ENCODE measurements around the gene SUDS3. TPM values are rescaled to one million over a fixed set of nuclear protein-coding genes. Genes with fewer than 3 reads are reported as not detected.

The SUDS3 gene
- total RNA-seq, 1 donor from 2014 or later: 8.0 TPM

GRCh38 chr12:118420673-118421072 lies 44.3 kb downstream of the SUDS3 start:
- no peak overlapping the region for H3K4me3 ChIP-seq
- DNase-seq (ENCODE audit: low spot score in 2 of 2): no peak
- TF ChIP-seq CTCF (IDR thresholded peaks at IDR 0.05): no peak
- H3K27me3 ChIP-seq: no peaks in the 10 kb centered on the region
- H3K4me1 ChIP-seq: no peaks in the 10 kb centered on the region
- no peaks in the 10 kb centered on the region for H3K9me3 ChIP-seq
- intact Hi-C loops (cut with DNase I): no loop called here
- peaks cover 12 to 15% of the 10 kb centered on the region in 2 donors for H3K36me3 ChIP-seq
- H3K27ac ChIP-seq: no peak overlapping the region

- intact Hi-C loops (cut with DNase I): no loop called here
- Histone ChIP-seq H3K9me3 (no peaks in the 10 kb centered on the region), H3K27ac (no peak overlapping the region), H3K36me3 (no peaks in the 10 kb centered on the region), H3K4me3 (no peak overlapping the region), H3K27me3 (no peaks in the 10 kb centered on the region), H3K4me1 (no peaks in the 10 kb centered on the region)
- no peak for TF ChIP-seq CTCF (IDR thresholded peaks at IDR 0.05)
- no peak for DNase-seq (ENCODE audit: low spot score in 2 of 2)
These were observed 48.5 kb downstream of the SUDS3 start for GRCh38 chr12:118424884-118425283.

GRCh38 chr12:118425364-118425763 lies 49.0 kb downstream of the SUDS3 start:
- no peak for TF ChIP-seq CTCF (IDR thresholded peaks at IDR 0.05)
- DNase-seq (ENCODE audit: low spot score in 2 of 2): no peak
- no peaks in the 10 kb centered on the region for H3K4me1 ChIP-seq
- H3K27ac ChIP-seq: no peak overlapping the region
- H3K9me3 ChIP-seq: no peaks in the 10 kb centered on the region
- intact Hi-C loops (cut with DNase I): no loop called here
- no peaks in the 10 kb centered on the region for H3K27me3 ChIP-seq
- H3K4me3 ChIP-seq: no peak overlapping the region
- no peaks in the 10 kb centered on the region for H3K36me3 ChIP-seq

- intact Hi-C loops (cut with DNase I): no loop called here
- TF ChIP-seq CTCF (IDR thresholded peaks at IDR 0.05): no peak
- Histone ChIP-seq H3K36me3 (no peaks in the 10 kb centered on the region), H3K4me3 (no peak overlapping the region), H3K27me3 (no peaks in the 10 kb centered on the region), H3K27ac (no peak overlapping the region), H3K9me3 (no peaks in the 10 kb centered on the region), H3K4me1 (no peaks in the 10 kb centered on the region)
- DNase-seq (ENCODE audit: low spot score in 2 of 2): no peak
These were observed 51.5 kb downstream of the SUDS3 start for GRCh38 chr12:118427819-118428218.

- intact Hi-C loops (cut with DNase I): no loop called here
- Histone ChIP-seq H3K4me3 (no peak overlapping the region), H3K9me3 (no peaks in the 10 kb centered on the region), H3K36me3 (no peaks in the 10 kb centered on the region), H3K27ac (no peak overlapping the region), H3K4me1 (no peaks in the 10 kb centered on the region), H3K27me3 (no peaks in the 10 kb centered on the region)
- TF ChIP-seq CTCF (IDR thresholded peaks at IDR 0.05): no peak
- no peak for DNase-seq (ENCODE audit: low spot score in 2 of 2)
These were observed 52.3 kb downstream of the SUDS3 start for GRCh38 chr12:118428643-118429042.

- no peaks in the 10 kb centered on the region for H3K27me3 ChIP-seq
- H3K4me1 ChIP-seq: no peaks in the 10 kb centered on the region
- no peaks in the 10 kb centered on the region for H3K36me3 ChIP-seq
- TF ChIP-seq CTCF (IDR thresholded peaks at IDR 0.05): no peak
- H3K4me3 ChIP-seq: no peak overlapping the region
- no peak for DNase-seq (ENCODE audit: low spot score in 2 of 2)
- intact Hi-C loops (cut with DNase I): no loop called here
- H3K27ac ChIP-seq: no peak overlapping the region
- no peaks in the 10 kb centered on the region for H3K9me3 ChIP-seq
These were observed 53.5 kb downstream of the SUDS3 start for GRCh38 chr12:118429688-118430383.
